T-helper 17 cell (primary cell): Measurements from ENCODE around the gene CYP2D6. TPM values are rescaled to one million over a fixed set of nuclear protein-coding genes. Genes with fewer than 3 reads are reported as not detected.
"Not testable (repeated sequence)": the region's sequence is repeated elsewhere in the genome, so short reads cannot be mapped to it uniquely, and the experiment has no call there.

Experiments used
- ATAC-seq: fragments of 150-1000 bp; cut with Tn5 transposase; 2 replicates; pipeline ENCODE4 v1.10.0; 2021; ENCODE audit warnings: mild to moderate bottlenecking, moderate library complexity
- DNase-seq, 3 donors: peaks; one replicate each; pipeline versions ENCODE4 v3.0.0 to v3.0.0-alpha.2; 2020 to 2021
- H3K9me3 ChIP-seq: one replicate; pipeline ENCODE4 v1.7.0; 2013; ENCODE audit warnings: low read length, mild to moderate bottlenecking; ENCODE audit not compliant: control insufficient read depth, poor library complexity, severe bottlenecking
- H3K27ac Mint-ChIP-seq: one replicate; pipeline ENCODE4 v1.8.0; 2022; ENCODE audit warnings: mild to moderate bottlenecking, moderate library complexity, mixed read lengths
- H3K27me3 Mint-ChIP-seq: one replicate; pipeline ENCODE4 v1.8.0; 2022; ENCODE audit warnings: mixed read lengths
- H3K36me3 Mint-ChIP-seq: one replicate; pipeline ENCODE4 v1.8.0; 2022; ENCODE audit warnings: low read depth, mixed read lengths
- H3K4me1 Mint-ChIP-seq: one replicate; pipeline ENCODE4 v1.8.0; 2022; ENCODE audit warnings: mild to moderate bottlenecking, mixed read lengths
- H3K4me3 Mint-ChIP-seq: one replicate; pipeline ENCODE4 v1.8.0; 2022; ENCODE audit warnings: mild to moderate bottlenecking, moderate library complexity, mixed read lengths
- total RNA-seq, 4 donors: library from RNA in 2 of 4; stranded (reverse) in 2 of 4; gene quantifications; one replicate each; pipeline ENCODE4 v1.2.3 and lab custom pipeline; 2022 to 2026

The CYP2D6 gene
- total RNA-seq (1 to 10 TPM; 5.9 to 9.6 TPM), total RNA-seq (lab: John Stamatoyannopoulos, UW) (1.4 to 1.8 reads per million in 2 donors)

GRCh38 chr22:42130639-42131431 lies at the start of gene CYP2D6:
Gene CYP2D6, minus strand, starts transcription at chr22:42130810. Its CDS starts 19 bp downstream, at chr22:42130791.
- not testable (repeated sequence) for DNase-seq, H3K4me1 Mint-ChIP-seq, H3K9me3 ChIP-seq, H3K27me3 Mint-ChIP-seq, H3K36me3 Mint-ChIP-seq, ATAC-seq, H3K4me3 Mint-ChIP-seq
- peak within 1 kb of the TSS; percentile 39 for H3K27ac Mint-ChIP-seq

GRCh38 chr22:42179616-42180015 lies 49.0 kb upstream of the CYP2D6 start:
- DNase-seq, result no peak
- Mint-ChIP-seq H3K4me1 (peaks cover 55% of the 10 kb centered on the region), H3K27ac (peak overlapping the region; percentile 97), H3K27me3 (no peaks in the 10 kb centered on the region), H3K4me3 (peak overlapping the region; percentile 1), H3K36me3 (peaks cover 3% of the 10 kb centered on the region)
- ATAC-seq, result no peak
- H3K9me3 ChIP-seq, result no peaks in the 10 kb centered on the region

DNA sequence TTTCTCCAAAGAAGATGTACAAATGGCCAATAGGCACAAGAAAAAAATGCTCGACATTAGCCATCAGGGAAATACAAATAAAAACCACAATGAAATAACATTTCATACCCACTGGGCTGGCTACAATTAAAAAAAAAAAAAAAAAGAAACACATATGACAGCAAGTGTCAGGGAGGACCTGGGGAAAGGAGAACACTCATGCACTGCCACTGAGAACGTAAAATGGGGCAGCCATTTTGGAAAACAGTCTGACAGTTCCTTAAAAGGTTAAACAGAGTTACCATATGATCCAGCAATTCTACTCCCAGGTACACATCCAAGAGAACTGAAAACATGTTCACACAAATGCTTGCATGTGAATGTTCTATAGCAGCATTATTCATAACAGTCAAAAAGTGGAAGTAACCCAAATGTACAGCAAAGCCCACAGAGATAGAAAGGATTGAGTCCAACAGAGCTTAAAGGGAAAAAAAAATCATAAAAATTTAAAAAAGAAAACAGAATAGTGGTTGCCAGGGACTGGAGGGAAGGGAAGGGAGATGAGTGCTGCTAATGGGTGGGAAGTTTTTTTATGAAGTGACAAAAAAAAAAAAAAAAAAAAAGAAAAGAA lies 48.4 kb upstream of the CYP2D6 start:
- peak overlapping the region; percentile 19 for H3K4me3 Mint-ChIP-seq

DNA sequence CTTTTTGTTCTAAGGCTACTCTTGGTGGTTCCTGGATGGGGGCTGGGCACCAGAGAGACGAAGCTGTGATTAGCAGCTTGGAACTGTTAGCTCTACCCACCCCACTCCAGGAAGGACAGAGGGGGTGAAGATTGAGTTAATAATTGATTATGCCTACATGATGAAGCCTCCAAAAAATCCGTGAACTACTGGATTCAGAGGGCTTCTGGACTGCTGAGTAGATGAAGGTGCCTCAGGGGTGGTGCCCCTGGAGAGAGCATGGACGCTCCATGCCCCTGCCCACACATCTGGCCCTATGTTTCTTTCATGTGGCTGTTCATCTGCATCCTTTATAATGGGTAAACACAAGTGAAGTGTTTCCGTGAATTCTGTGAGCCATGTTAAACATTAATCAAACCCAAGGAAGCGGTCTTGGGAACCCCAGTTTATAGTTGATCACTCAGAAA lies 47.3 kb upstream of the CYP2D6 start:
- no peak for ATAC-seq
- no peak for DNase-seq
- Mint-ChIP-seq H3K27me3 (no peaks in the 10 kb centered on the region), H3K4me1 (peaks cover 53% of the 10 kb centered on the region), H3K4me3 (peak overlapping the region; percentile 63), H3K27ac (peak overlapping the region; percentile 90), H3K36me3 (peaks cover 3% of the 10 kb centered on the region)
- H3K9me3 ChIP-seq, result no peaks in the 10 kb centered on the region

More for the DNA sequence above, 48.4 kb upstream of the CYP2D6 start:
- H3K9me3 ChIP-seq, result no peaks in the 10 kb centered on the region
- Mint-ChIP-seq H3K36me3 (peaks cover 3% of the 10 kb centered on the region), H3K4me1 (peaks cover 58% of the 10 kb centered on the region), H3K27ac (peak overlapping the region; percentile 97), H3K27me3 (no peaks in the 10 kb centered on the region)
- DNase-seq, result no peak
- no peak for ATAC-seq

GRCh38 chr22:42176255-42176915 lies 45.8 kb upstream of the CYP2D6 start:
- ATAC-seq, result no peak
- Mint-ChIP-seq H3K27me3 (no peaks in the 10 kb centered on the region), H3K4me1 (peaks cover 51% of the 10 kb centered on the region), H3K27ac (peak overlapping the region; percentile 90), H3K4me3 (no peak overlapping the region), H3K36me3 (peaks cover 3% of the 10 kb centered on the region)
- DNase-seq, result no peak
- no peaks in the 10 kb centered on the region for H3K9me3 ChIP-seq

GRCh38 chr22:42174062-42174461 lies 43.5 kb upstream of the CYP2D6 start:
- H3K36me3 Mint-ChIP-seq, result peaks cover 3% of the 10 kb centered on the region
- peaks cover 38% of the 10 kb centered on the region for H3K4me1 Mint-ChIP-seq
- peak overlapping the region; percentile 77 for H3K27ac Mint-ChIP-seq
- no peak overlapping the region for H3K4me3 Mint-ChIP-seq
- H3K27me3 Mint-ChIP-seq, result no peaks in the 10 kb centered on the region
- no peaks in the 10 kb centered on the region for H3K9me3 ChIP-seq
- ATAC-seq (peak; percentile 50), DNase-seq (no peak)

DNA sequence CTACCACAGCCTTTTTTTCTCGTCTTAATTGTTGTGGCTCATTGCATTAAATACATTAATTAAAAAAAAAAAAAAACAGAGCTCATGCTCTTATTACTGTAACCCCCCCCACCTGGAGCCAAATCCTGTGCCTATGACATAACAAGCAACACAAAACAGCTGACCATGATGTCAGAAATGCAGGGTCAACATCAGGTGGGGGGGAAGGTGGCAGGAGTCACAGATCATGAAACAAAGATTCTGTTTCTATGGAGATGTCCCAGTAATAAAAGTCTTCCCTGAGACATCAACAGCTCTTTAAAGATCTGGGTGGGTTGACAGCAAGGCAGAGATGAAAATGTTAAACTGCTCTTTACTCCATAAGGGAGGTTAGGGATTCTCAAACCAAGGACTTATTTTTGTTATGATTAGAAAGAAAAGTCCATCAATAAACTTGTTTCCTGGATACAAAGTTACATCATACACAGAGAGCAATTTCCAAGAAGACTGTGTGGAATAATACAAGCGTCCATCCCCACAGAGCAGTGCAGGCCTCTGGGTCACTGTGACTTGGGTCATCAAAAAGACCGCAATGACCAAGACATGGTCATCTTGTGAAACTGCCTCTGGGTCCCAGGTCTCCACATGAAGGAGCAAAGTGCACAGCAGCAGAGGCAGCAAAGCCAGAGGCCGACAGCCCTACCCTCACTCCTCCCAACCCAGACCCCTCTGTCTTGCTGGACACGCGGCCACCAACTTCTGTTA lies 42.7 kb upstream of the CYP2D6 start:
- peaks cover 39% of the 10 kb centered on the region for H3K4me1 Mint-ChIP-seq
- H3K36me3 Mint-ChIP-seq, result peaks cover 3% of the 10 kb centered on the region

GRCh38 chr22:42172773-42173172 lies 42.2 kb upstream of the CYP2D6 start:
- Mint-ChIP-seq H3K27ac (peak overlapping the region; percentile 77), H3K4me3 (peak overlapping the region; percentile 5), H3K36me3 (no peaks in the 10 kb centered on the region), H3K27me3 (no peaks in the 10 kb centered on the region), H3K4me1 (peaks cover 36% of the 10 kb centered on the region)
- DNase-seq, result no peak
- no peak for ATAC-seq
- no peaks in the 10 kb centered on the region for H3K9me3 ChIP-seq

More for the DNA sequence above, 42.7 kb upstream of the CYP2D6 start:
- H3K9me3 ChIP-seq, result no peaks in the 10 kb centered on the region
- DNase-seq (no peak), ATAC-seq (no peak)
- no peak overlapping the region for H3K4me3 Mint-ChIP-seq
- H3K27ac Mint-ChIP-seq, result peak overlapping the region; percentile 77
- no peaks in the 10 kb centered on the region for H3K27me3 Mint-ChIP-seq

DNA sequence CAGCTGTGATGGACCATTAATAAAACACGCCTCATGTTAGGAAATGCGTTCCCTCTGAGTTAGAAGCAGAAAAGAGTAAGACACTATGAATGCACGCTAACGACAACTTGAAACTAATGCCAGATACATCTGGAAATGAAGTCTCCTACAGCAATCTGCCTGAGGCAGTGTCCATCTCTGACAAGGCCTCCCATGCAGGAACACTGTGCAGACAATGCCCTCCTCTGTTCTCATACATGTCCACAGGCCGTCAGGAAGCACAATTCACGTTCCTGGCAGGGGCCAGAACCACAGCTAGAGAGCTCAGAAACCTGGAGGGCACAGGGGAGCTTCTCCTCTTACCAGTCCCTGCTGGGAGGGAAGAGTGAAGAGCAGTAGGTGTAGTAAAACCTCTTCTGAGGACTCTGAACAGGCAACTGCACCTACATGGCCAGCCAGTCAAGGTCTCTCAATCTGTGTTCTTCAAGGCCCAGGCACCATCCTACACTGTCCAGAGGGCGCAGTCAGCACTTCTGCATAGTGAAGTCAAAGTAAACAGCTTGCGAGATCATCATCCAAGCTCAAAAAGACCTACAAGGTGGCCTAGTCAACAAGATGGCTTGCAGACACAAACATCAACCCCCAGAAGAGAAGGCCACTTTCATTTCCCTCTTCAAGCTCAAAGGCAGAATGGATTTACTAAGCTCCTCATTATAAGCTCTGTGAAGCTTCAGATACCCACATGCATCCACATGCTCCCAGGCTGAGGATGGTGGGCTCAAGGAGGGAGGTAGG lies 41.5 kb upstream of the CYP2D6 start:
- peak overlapping the region; percentile 77 for H3K27ac Mint-ChIP-seq
- no peaks in the 10 kb centered on the region for H3K27me3 Mint-ChIP-seq
- peaks cover 31% of the 10 kb centered on the region for H3K4me1 Mint-ChIP-seq
- H3K9me3 ChIP-seq, result no peaks in the 10 kb centered on the region
- ATAC-seq, result no peak
- DNase-seq, result no peak
- H3K4me3 Mint-ChIP-seq, result no peak overlapping the region
- H3K36me3 Mint-ChIP-seq, result peaks cover under 1% of the 10 kb centered on the region

- DNase-seq, result no peak
- Mint-ChIP-seq H3K4me1 (peaks cover 28% of the 10 kb centered on the region), H3K27ac (peak overlapping the region; percentile 77), H3K27me3 (no peaks in the 10 kb centered on the region), H3K4me3 (no peak overlapping the region), H3K36me3 (peaks cover 2% of the 10 kb centered on the region)
- H3K9me3 ChIP-seq, result no peaks in the 10 kb centered on the region
- no peak for ATAC-seq
These were observed 40.8 kb upstream of the CYP2D6 start for GRCh38 chr22:42171417-42171816.

- Mint-ChIP-seq H3K36me3 (peaks cover 2% of the 10 kb centered on the region), H3K27ac (peak overlapping the region; percentile 77), H3K4me3 (no peak overlapping the region), H3K4me1 (peaks cover 23% of the 10 kb centered on the region), H3K27me3 (no peaks in the 10 kb centered on the region)
- ATAC-seq (no peak), DNase-seq (no peak)
- H3K9me3 ChIP-seq, result no peaks in the 10 kb centered on the region
These were observed 40.3 kb upstream of the CYP2D6 start for GRCh38 chr22:42170946-42171345.

DNA sequence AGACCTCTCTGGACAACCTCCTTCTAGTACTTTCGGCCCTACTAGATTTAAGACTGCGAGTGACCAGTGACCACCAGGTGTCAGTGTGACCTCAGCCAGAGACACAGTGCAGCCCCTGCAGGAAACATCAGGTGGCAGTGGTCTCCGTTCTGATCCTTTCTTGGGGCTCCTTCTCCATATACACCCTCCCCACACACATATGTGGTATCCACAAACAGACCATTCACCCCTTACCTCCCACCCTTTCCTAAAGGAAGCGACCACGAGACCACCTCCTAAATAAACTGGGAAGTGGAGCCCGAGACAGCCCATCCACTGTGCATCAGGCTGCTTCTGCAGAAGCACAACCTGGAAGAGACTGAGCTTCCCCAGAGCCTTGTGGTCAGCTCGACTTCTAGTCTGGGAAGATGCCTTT lies 38.5 kb upstream of the CYP2D6 start:
- Mint-ChIP-seq H3K27ac (peak overlapping the region; percentile 63), H3K27me3 (no peaks in the 10 kb centered on the region), H3K36me3 (peaks cover 2% of the 10 kb centered on the region), H3K4me3 (no peak overlapping the region), H3K4me1 (peaks cover 26% of the 10 kb centered on the region)
- peak; percentile 91 for ATAC-seq
- peak; percentile 45 to 70 (median 62) for DNase-seq
- no peaks in the 10 kb centered on the region for H3K9me3 ChIP-seq
